IMR-90 (cell line): ENCODE measurements around the gene ELMOD3. TPM values are rescaled to one million over a fixed set of nuclear protein-coding genes. Genes with fewer than 3 reads are reported as not detected.

Experiments used
- ATAC-seq: fragments of 200-7000 bp; cut with Tn5 transposase; 2 replicates; pipeline ENCODE4 v1.9.1; 2020; ENCODE audit warnings: low read depth, mild to moderate bottlenecking, moderate library complexity
- BruUV-seq: library from RNA; stranded (reverse); fragments of 400-500 nt; replicated peaks from 2 replicates; lab custom pipeline; 2021; lab: Mats Ljungman, UMichigan
- CTCF ChIA-PET: fragments of 300-600 bp; formaldehyde crosslinking; extraction: SDS; loops from one replicate; lab custom pipeline; 2021; ENCODE audit warnings: antibody characterized with exemption; lab: Yijun Ruan, JAX
- POLR2A ChIA-PET: fragments of 300-600 bp; sonication (Branson Sonifier 250); formaldehyde crosslinking; loops from one replicate; lab custom pipeline; 2022; ENCODE audit warnings: antibody characterized with exemption; ENCODE audit not compliant: unreplicated experiment; lab: Charles Lee
- DNase-seq: peaks from one replicate; pipeline ENCODE4 v3.0.0; 2013
- H2AFZ ChIP-seq: replicated peaks from 2 replicates; pipeline ENCODE3; 2013; ENCODE audit warnings: low read length, mild to moderate bottlenecking; ENCODE audit not compliant: poor library complexity
- H2AK5ac ChIP-seq: 2 replicates; pipeline ENCODE4 v1.6.1; 2013; ENCODE audit warnings: low read depth, low read length, inconsistent platforms
- H2AK9ac ChIP-seq: replicated peaks from 2 replicates; pipeline ENCODE3; 2013; ENCODE audit warnings: mild to moderate bottlenecking, low read depth, low read length, moderate library complexity; ENCODE audit not compliant: poor library complexity
- H2BK120ac ChIP-seq: 2 replicates; pipeline ENCODE4 v1.6.1; 2013; ENCODE audit warnings: low read depth, low read length, inconsistent platforms
- H2BK15ac ChIP-seq: 3 replicates; pipeline ENCODE4 v1.6.1; 2013; ENCODE audit warnings: low read depth, low read length, inconsistent platforms
- H2BK20ac ChIP-seq: 2 replicates; pipeline ENCODE4 v1.6.1; 2013; ENCODE audit warnings: low read depth, mild to moderate bottlenecking, inconsistent platforms, low read length, moderate library complexity
- H2BK5ac ChIP-seq: 2 replicates; pipeline ENCODE4 v1.6.1; 2013; ENCODE audit warnings: mild to moderate bottlenecking, low read depth, low read length, inconsistent platforms; ENCODE audit not compliant: poor library complexity, severe bottlenecking
- H3K14ac ChIP-seq: replicated peaks from 2 replicates; pipeline ENCODE4 v1.6.1; 2013; ENCODE audit warnings: low read depth, low read length, inconsistent platforms
- H3K18ac ChIP-seq: 2 replicates; pipeline ENCODE4 v1.6.1; 2013; ENCODE audit warnings: low read depth, low read length, control low read depth
- H3K23ac ChIP-seq: 2 replicates; pipeline ENCODE4 v1.6.1; 2013; ENCODE audit warnings: low read depth, low read length, inconsistent platforms
- H3K27ac ChIP-seq: 2 replicates; pipeline ENCODE4 v1.5.1; 2013; ENCODE audit warnings: mild to moderate bottlenecking, control low read depth, low read length; ENCODE audit not compliant: insufficient read depth
- H3K27me3 ChIP-seq: 2 replicates; pipeline ENCODE4 v1.6.1; 2013; ENCODE audit warnings: low read length; ENCODE audit not compliant: control insufficient read depth, insufficient read depth
- H3K36me3 ChIP-seq: 2 replicates; pipeline ENCODE4 v1.6.1; 2013; ENCODE audit warnings: low read length, mixed read lengths; ENCODE audit not compliant: control insufficient read depth, insufficient read depth
- H3K4ac ChIP-seq: 2 replicates; pipeline ENCODE4 v1.6.1; 2013; ENCODE audit warnings: low read depth, low read length, inconsistent platforms
- H3K4me1 ChIP-seq: 2 replicates; pipeline ENCODE4 v1.6.1; 2013; ENCODE audit warnings: low read length, mixed read lengths; ENCODE audit not compliant: control insufficient read depth, insufficient read depth
- H3K4me2 ChIP-seq: 2 replicates; pipeline ENCODE4 v1.6.1; 2013; ENCODE audit warnings: low read depth, mild to moderate bottlenecking, control low read depth, low read length, moderate library complexity
- H3K4me3 ChIP-seq: 2 replicates; pipeline ENCODE4 v1.5.1; 2013; ENCODE audit warnings: low read depth, mild to moderate bottlenecking, control low read depth, low read length, moderate library complexity; ENCODE audit not compliant: insufficient read depth
- H3K56ac ChIP-seq: 2 replicates; pipeline ENCODE4 v1.6.1; 2013; ENCODE audit warnings: low read length, inconsistent platforms; ENCODE audit not compliant: insufficient read depth; ENCODE audit errors: extremely low read depth
- H3K79me1 ChIP-seq, 2 experiments: 2 replicates each; pipeline ENCODE4 v1.6.1; 2013; ENCODE audit warnings: low read length in 2 of 2, inconsistent platforms in 1 of 2, low read depth in 1 of 2
- H3K9ac ChIP-seq: 2 replicates; pipeline ENCODE4 v1.6.1; 2013; ENCODE audit warnings: low read depth, low read length, control low read depth
- H3K9me1 ChIP-seq: 2 replicates; pipeline ENCODE4 v1.6.1; 2013; ENCODE audit warnings: low read length, inconsistent platforms; ENCODE audit not compliant: insufficient read depth
- H3K9me3 ChIP-seq: 2 replicates; pipeline ENCODE4 v1.6.1; 2013; ENCODE audit warnings: low read length; ENCODE audit not compliant: control insufficient read depth, insufficient read depth
- H4K20me1 ChIP-seq: 2 replicates; pipeline ENCODE4 v1.6.1; 2013; ENCODE audit warnings: low read length, inconsistent platforms; ENCODE audit not compliant: insufficient read depth
- H4K5ac ChIP-seq: 2 replicates; pipeline ENCODE4 v1.6.1; 2013; ENCODE audit warnings: mild to moderate bottlenecking, low read depth, low read length, control low read depth
- H4K8ac ChIP-seq, 2 experiments: 2 replicates each; pipeline ENCODE4 v1.6.1; 2013; ENCODE audit warnings: low read depth in 2 of 2, low read length in 2 of 2, control low read depth in 1 of 2, inconsistent platforms in 1 of 2
- H4K91ac ChIP-seq: 2 replicates; pipeline ENCODE4 v1.6.1; 2013; ENCODE audit warnings: low read depth, low read length, inconsistent platforms; ENCODE audit not compliant: insufficient read depth
- POLR2A ChIP-seq: IDR thresholded peaks from 2 replicates; pipeline ENCODE4 v1.6.1; 2012; ENCODE audit warnings: mild to moderate bottlenecking, low read depth, low read length
- SMC3 ChIP-seq: fragments of 150-350 bp; IDR thresholded peaks from 2 replicates; pipeline ENCODE4 v1.6.1; 2016; ENCODE audit warnings: low read depth, mild to moderate bottlenecking, antibody characterized with exemption, low read length, moderate library complexity
- WGBS, 2 experiments: methylation state at CpG; one replicate each; pipeline versions ENCODE4 v1.1.5 to v1.1.7; 2013; ENCODE audit warnings: missing lambda C conversion rate in 2 of 2; ENCODE audit not compliant: insufficient read length in 1 of 2; ENCODE audit errors: extremely low coverage in 2 of 2; 5-methylcytosine and 5-hydroxymethylcytosine counted together
- dilution Hi-C: fragments of 300-500 bp; cut with HindIII; formaldehyde crosslinking; loops from one replicate; pipeline ENCODE4 v1.14.3; 2018; ENCODE audit warnings: low sequenced_read_pairs; ENCODE audit not compliant: unreplicated experiment
- in situ Hi-C: fragments of 300-500 bp; cut with MboI; formaldehyde crosslinking; loops from 3 replicates; pipeline ENCODE4 v1.14.3; 2019; ENCODE audit warnings: low sequenced_read_pairs, inconsistent platforms, mixed read lengths
- intact Hi-C: fragments of 100-400 bp; cut with micrococcal nuclease; formaldehyde crosslinking; loops from 2 replicates; pipeline ENCODE4 v1.10.0; 2022
- polyA plus RNA-seq, 3 experiments: library from polyadenylated mRNA; depleted of rRNA; stranded (reverse); fragments of >200 nt; gene quantifications; 2 replicates each; pipeline ENCODE4 v1.2.3, GENCODE V29; 2012; ENCODE audit warnings: low replicate concordance in 1 of 3
- total RNA-seq: library from RNA; depleted of rRNA; stranded (reverse); fragments of >200 nt; gene quantifications from 2 replicates; pipeline ENCODE4 v1.2.3, GENCODE V29; 2012
- TF ChIP-seq, protein P1 (sequence below): conservative IDR thresholded peaks from 2 replicates; pipeline ENCODE4 v1.5.1; 2012; ENCODE audit warnings: mild to moderate bottlenecking, low read depth, low read length, improper control_type of control experiment

Gene ELMOD3
- total and polyA plus RNA-seq, 2 of the 4 experiments (the other 2 are of a cell fraction) = 13.1 to 20.7 TPM

DNA sequence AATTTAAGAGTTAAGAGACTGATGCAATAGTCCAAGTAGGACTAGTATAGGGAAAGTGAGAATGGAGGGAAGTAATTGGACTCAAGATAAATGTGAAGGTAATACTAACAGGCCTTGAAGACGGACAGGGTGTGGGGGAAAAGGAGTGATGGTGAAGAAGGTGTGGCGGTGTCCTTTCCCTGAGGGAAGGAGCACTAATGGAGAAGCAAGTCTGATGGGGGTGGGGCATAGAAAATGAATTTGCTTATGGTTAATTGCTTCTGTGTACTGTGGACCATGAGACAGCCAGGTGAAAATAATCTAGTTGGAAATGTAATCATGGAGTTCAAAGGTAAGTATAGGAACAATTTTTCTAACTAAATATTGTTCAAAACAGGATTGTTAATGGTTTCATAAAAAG is 19.6 kb upstream of the ELMOD3 start:
- no peaks in the 10 kb centered on the region for H3K4me1 ChIP-seq
- dilution Hi-C loops = no loop called here
- H3K4ac ChIP-seq = no peak overlapping the region
- no peak overlapping the region for H2BK20ac ChIP-seq
- no peak overlapping the region for H3K18ac ChIP-seq
- H3K9me1 ChIP-seq = no peaks in the 10 kb centered on the region
- 43% methylated on average over 2 of the region's 2 CpGs; no CpG with 5 or more reads in 1 of the 2 experiments for WGBS, 2 experiments
- in situ Hi-C loops = no loop called here
- intact Hi-C loops = no loop called here
- no peak for TF ChIP-seq SMC3
- TF ChIP-seq POLR2A = no peak
- TF ChIP-seq, protein P1, sequence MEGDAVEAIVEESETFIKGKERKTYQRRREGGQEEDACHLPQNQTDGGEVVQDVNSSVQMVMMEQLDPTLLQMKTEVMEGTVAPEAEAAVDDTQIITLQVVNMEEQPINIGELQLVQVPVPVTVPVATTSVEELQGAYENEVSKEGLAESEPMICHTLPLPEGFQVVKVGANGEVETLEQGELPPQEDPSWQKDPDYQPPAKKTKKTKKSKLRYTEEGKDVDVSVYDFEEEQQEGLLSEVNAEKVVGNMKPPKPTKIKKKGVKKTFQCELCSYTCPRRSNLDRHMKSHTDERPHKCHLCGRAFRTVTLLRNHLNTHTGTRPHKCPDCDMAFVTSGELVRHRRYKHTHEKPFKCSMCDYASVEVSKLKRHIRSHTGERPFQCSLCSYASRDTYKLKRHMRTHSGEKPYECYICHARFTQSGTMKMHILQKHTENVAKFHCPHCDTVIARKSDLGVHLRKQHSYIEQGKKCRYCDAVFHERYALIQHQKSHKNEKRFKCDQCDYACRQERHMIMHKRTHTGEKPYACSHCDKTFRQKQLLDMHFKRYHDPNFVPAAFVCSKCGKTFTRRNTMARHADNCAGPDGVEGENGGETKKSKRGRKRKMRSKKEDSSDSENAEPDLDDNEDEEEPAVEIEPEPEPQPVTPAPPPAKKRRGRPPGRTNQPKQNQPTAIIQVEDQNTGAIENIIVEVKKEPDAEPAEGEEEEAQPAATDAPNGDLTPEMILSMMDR = no peak
- no peak overlapping the region for H2AK5ac ChIP-seq
- ChIA-PET POLR2A (no interaction called here), CTCF (no interaction called here)
- no peaks in the 10 kb centered on the region for H4K20me1 ChIP-seq
- no peaks in the 10 kb centered on the region for H3K36me3 ChIP-seq
- DNase-seq (no peak), ATAC-seq (no peak)
- H3K79me1 ChIP-seq = no peaks in the 10 kb centered on the region
- H4K8ac ChIP-seq = no peak overlapping the region
- no peak overlapping the region for H3K9ac ChIP-seq
- H3K56ac ChIP-seq = no peak overlapping the region
- H2AFZ ChIP-seq = no peak overlapping the region
- no peak overlapping the region for H2AK9ac ChIP-seq
- no TSS peak for BruUV-seq
- H3K27ac ChIP-seq = no peak overlapping the region
- no peak overlapping the region for H2BK120ac ChIP-seq
- no peak overlapping the region for H2BK5ac ChIP-seq
- H3K14ac ChIP-seq = no peak overlapping the region
- H3K9me3 ChIP-seq = no peaks in the 10 kb centered on the region
- H3K4me3 ChIP-seq = no peak overlapping the region
- H2BK15ac ChIP-seq = no peak overlapping the region
- H3K27me3 ChIP-seq = peaks cover 6% of the 10 kb centered on the region
- H3K4me2 ChIP-seq = no peak overlapping the region
- H4K5ac ChIP-seq = no peak overlapping the region
- H3K23ac ChIP-seq = no peak overlapping the region
- H4K91ac ChIP-seq = no peak overlapping the region
